GM18526 (cell line): ENCODE measurements around the gene WDR90.

Source experiments
- POLR2A ChIP-seq: IDR thresholded peaks from 3 replicates; pipeline ENCODE4 v1.6.1; 2011; ENCODE audit not compliant: insufficient read length; ENCODE audit errors: extremely low read depth

The WDR90 gene

GRCh38 chr16:693364-693763, 44.2 kb downstream of the WDR90 start:
- TF ChIP-seq POLR2A = no peak

GRCh38 chr16:693766-694165, 44.6 kb downstream of the WDR90 start:
- no peak for TF ChIP-seq POLR2A

GRCh38 chr16:694187-694862, 45.2 kb downstream of the WDR90 start:
- no peak for TF ChIP-seq POLR2A

GRCh38 chr16:694863-695354, 45.7 kb downstream of the WDR90 start:
- TF ChIP-seq POLR2A = no peak

GRCh38 chr16:695355-696089, 46.4 kb downstream of the WDR90 start:
- peak; percentile 57 for TF ChIP-seq POLR2A

- TF ChIP-seq POLR2A = no peak
Measured at GRCh38 chr16:698911-699671, 49.9 kb downstream of the WDR90 start.

GRCh38 chr16:700684-701584, 51.8 kb downstream of the WDR90 start:
- no peak for TF ChIP-seq POLR2A

GRCh38 chr16:702341-702740, 53.2 kb downstream of the WDR90 start:
- TF ChIP-seq POLR2A = no peak

GRCh38 chr16:703406-703805, 54.2 kb downstream of the WDR90 start:
- TF ChIP-seq POLR2A = no peak

- no peak for TF ChIP-seq POLR2A
Measured at GRCh38 chr16:704047-704446, 54.9 kb downstream of the WDR90 start.

- no peak for TF ChIP-seq POLR2A
Measured at GRCh38 chr16:704552-705380, 55.6 kb downstream of the WDR90 start.

GRCh38 chr16:705431-706188, 56.4 kb downstream of the WDR90 start, which contains the start of gene FBXL16:
TSS of gene FBXL16 (minus strand) at chr16:705801. CDS start at chr16:697405, 8,396 bp downstream.
- TF ChIP-seq POLR2A = no peak
